GM19463 (cell line): Measurements from ENCODE around the gene BASP1.

ENCODE experiments used
- ATAC-seq: cut with Tn5 transposase; IDR thresholded peaks from one replicate; pipeline ENCODE4 v1.9.1; 2021; ENCODE audit warnings: mild to moderate bottlenecking, moderate library complexity; ENCODE audit not compliant: unreplicated experiment

BASP1 gene

GRCh38 chr5:17217493-17218352, at the start of gene BASP1:
BASP1 (plus strand) TSS chr5:17217631; CDS start chr5:17275217, 57,586 bp downstream.
- peak; percentile 42 for ATAC-seq

DNA sequence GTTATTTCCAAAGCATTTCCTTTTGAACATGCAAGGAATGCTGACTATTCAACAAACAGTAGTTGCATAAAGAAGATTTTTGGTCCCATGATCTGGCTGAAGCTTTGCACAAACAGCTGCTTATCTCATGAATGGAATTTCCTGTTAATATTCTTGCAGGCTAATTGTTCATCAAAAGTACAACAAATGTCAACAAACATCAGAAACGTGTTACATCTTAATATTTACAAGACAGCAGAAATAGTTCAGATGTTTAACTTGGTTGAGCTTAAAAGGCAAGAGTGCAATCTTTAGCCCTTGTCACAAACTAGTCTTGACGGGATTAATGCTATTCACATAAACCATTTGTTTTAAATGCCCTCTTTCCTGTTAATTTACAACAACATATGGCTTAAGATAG, 47.9 kb upstream of the BASP1 start:
- no peak for ATAC-seq

DNA sequence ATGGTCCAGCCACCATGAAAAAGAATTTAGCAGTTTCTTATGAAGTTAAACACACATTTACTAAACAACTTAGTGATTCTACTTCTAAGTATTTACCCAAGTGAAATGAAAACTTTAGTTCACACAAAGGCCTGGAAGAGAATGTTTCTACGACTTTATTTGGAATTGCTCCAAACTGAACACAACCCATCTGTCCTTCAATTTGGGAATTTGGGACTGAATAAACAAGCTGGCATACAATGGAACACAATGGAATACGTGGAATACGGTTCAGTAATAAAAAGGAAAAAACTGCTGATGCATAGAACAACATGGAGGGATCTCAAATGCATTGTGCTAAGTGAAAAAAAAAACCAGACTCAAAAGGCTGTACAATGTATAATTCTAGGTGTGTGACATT, 44.6 kb upstream of the BASP1 start:
- ATAC-seq, result no peak

DNA sequence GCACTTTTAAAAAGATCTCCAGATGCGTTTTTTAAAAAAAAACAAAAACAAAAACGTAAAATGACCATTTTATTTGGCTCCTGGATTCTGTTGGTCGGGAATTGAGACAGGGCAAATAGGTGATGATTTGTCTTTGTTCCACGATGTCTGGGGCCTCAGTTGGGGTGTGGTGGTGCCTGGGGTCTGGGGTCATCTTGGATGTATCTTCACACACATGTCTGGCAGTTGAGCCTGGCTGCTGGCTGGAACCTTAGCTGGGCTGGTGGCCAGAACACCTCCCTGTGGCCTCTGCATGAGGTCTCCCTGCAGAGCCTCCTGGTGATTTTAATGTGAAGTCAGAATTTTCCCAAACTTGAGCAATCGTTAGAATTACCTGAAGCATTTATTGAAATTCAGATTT, 42.5 kb upstream of the BASP1 start:
- ATAC-seq, result no peak

GRCh38 chr5:17177501-17178372, 39.7 kb upstream of the BASP1 start:
- no peak for ATAC-seq

- ATAC-seq, result no peak
These were observed 39.1 kb upstream of the BASP1 start for GRCh38 chr5:17178373-17178675.

- no peak for ATAC-seq
These were observed 37.0 kb upstream of the BASP1 start for GRCh38 chr5:17180330-17180843.

GRCh38 chr5:17180864-17181723, 36.3 kb upstream of the BASP1 start:
- ATAC-seq, result no peak

DNA sequence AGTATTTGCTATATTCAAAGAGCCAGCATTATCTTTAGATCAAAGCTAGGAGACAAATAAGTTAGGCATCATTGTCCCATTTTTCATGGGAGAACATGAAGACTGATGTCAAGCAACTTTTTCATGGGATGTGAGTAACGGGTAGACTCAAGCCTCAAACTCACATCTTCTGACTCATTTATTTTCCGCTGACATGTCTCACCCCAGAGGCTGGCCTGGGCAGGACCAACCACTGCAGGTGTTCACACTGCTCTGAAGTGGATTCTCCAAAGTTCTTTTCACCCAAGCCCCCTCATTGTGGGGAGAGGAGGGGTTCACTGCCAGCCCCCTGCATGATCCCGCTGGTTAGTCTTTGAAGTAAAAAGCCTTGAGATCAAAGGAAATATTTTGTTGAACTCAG, 34.9 kb upstream of the BASP1 start:
- ATAC-seq, result no peak

DNA sequence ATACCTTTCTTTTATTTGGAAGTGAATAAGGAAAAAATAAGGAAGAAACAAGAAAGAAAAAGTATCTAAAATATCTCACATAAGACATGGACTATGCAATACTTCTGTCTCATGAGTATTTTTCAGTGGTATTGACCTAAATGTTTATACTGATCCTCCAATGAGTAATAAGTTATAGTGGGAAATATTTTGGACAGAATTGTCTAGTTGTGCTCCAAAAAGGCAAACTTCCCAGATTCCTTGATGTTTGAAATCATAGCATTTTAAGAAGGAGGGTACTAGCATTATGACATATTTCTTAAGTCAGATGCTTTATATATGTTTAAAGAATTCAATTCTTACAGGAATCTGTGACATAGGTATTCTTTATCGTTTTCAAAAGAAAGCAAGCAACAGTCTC, 34.5 kb upstream of the BASP1 start:
- no peak for ATAC-seq

DNA sequence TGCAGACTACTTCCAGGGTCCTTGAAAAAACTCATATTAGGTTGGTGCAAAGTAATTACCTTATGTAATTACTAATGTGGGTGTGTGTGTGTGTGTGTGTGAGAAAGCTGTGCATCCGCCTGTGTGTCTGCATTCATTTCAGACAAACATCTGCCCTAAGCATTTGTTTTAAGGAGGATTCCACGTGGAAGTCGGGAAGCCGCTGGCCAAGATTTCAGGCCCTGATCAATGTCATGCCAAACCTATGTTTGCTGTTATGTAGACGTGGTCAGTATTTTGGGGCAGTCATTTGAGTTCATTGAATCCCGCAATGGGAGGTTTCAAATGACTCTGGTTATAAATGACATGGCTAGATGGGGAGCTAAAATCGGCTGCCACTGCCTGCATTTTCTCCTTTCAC, 33.6 kb upstream of the BASP1 start:
- ATAC-seq, result no peak

DNA sequence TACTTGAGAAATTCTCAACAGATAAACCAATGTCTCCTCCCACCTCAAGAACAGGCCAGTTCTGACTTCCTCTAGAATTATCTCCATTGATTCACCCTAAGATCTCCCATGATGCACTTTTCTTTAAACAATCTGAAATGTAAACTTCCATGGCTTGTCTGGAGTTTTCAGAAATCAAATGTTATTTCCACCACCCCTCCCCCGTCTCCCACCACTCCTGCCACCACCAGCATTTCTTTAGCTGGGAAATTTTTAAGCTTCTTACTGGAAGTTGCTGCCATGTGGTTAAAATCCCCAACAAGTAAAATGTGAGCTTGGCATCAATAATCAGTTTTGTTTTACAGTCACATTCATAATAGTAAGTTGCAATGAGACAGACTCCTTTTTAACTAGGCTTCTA, 32.8 kb upstream of the BASP1 start:
- ATAC-seq, result no peak

- ATAC-seq, result no peak
These were observed 32.1 kb upstream of the BASP1 start for GRCh38 chr5:17185349-17185748.

DNA sequence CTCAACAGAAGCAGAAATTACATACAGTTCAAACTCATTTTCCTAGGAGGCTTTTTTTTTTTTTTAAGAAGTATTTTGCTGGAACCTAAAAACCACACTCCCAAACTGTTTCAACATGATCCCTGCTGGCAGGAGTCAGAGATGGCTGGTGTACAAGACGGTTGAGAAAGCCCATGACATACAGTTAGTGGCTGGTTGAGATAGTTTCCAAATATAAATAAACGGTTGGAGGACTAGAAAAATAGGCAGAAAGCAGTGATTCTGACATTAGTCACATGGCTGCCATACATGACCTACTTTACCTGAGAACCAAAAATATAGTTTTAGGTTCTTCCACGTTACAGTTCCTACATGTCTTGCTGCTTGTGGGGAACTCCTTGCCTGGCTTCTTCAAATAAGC, 31.7 kb upstream of the BASP1 start:
- no peak for ATAC-seq

DNA sequence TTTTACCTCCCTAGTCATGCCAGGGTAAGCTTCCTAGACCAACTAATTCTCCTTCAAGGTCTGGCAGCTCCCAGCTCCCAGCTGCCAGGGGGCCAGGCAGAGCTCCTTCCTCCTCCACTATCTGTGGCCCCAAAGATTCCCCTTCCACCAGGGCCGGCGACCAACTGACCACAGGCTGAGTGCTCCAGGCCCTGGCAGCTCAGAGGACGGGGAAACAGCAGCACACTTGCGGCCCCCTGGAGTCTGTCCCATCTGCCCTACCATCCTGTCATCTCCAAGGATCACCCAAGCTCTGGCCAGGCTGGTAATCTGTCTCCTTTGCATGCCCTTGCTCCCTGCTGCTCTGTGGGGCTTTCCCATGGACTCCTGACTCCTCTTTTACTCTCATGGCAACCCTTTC, 31.2 kb upstream of the BASP1 start:
- ATAC-seq, result no peak

DNA sequence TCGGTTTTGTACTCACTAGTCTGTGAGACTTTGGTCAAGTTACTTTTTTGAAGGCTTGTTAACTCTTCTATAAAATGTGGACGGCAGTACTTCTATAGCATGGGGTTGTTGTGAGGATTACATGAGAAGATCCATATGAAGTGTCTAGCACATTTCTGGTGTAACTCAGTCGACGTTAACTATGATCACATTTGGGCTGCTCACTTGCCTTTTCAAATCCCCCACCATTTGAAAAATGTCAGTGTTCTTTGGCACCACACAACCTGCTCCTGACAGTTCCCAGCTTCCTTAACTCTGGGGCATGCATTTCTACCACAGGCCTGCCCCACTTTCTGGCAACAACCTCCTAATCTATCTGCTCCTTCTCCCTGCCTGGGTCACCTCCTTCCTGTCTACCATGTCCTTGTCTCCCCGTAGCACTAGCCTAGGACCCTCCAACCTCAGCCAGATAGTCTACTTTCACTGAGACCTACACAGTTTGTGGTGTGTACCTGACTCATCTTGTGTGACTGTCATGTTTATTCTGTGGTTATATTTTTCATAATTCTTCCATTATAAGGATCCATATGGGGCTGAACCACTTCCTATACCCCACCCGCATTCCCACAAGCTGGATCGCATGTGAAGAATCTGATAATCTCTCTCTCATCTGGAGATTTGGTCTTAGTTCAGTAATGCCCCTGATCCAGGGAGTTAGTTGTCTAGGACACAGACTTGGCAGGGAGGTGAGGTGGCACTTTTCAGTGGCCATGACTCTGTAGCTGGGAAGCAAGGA, 30.2 kb upstream of the BASP1 start:
- ATAC-seq, result no peak

- no peak for ATAC-seq
These were observed 29.7 kb upstream of the BASP1 start for GRCh38 chr5:17187786-17188170.

DNA sequence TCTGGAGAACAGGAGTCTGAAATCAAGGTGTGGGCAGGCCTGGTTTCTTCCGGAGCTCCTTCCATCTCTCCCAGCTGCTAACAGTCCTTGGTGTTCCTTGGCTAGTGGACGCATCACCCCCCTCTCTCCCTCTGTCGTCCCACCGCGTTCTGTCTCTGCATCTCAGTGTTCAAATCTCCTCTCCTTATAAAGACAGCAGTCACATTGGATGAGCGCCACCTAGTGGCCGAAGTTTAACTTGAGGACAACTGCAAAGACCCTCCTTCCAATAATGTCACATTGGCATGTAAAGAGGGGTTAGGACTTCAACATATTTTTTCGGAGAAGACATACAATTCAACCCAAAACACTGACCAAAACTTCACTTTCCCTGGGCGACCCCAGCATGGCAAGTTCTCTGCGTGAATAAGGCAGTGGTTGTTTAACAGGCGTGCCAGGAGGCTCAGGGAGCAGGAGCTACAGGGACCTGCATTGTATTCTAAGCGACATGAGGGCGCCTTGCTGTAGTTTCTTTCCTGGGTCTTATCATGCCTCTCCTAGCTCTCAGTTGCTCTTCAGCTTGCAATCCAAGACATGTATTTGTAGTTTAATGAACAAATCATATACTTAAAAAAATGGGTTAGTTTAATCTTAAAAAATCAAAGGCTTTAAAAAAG, 27.9 kb upstream of the BASP1 start:
- peak; percentile 85 for ATAC-seq

GRCh38 chr5:17190242-17190778, 27.1 kb upstream of the BASP1 start:
- no peak for ATAC-seq
